Keratinocyte (primary cell): ENCODE results near the gene TACR1.

Source experiments
- CTCF ChIP-seq, 3 experiments: IDR thresholded peaks in 1 of 3; conservative IDR thresholded peaks in 1 of 3; optimal IDR thresholded peaks in 1 of 3; 2 replicates in 2 of 3; 3 replicates in 1 of 3; pipeline versions ENCODE3 to v1.5.1; 2011; ENCODE audit warnings: low read length in 3 of 3, mild to moderate bottlenecking in 3 of 3, moderate library complexity in 2 of 3, control low read depth in 1 of 3, inconsistent platforms in 1 of 3; ENCODE audit not compliant: insufficient read depth in 2 of 3; ENCODE audit errors: extremely low read depth in 1 of 3
- EZH2 ChIP-seq: IDR thresholded peaks from one replicate; pipeline ENCODE4 v1.6.1; 2012; ENCODE audit warnings: inconsistent platforms, mild to moderate bottlenecking, low read length, moderate library complexity

GRCh38 chr2:75237296-75237695 is 38.0 kb upstream of the TACR1 start:
- TF ChIP-seq EZH2, result no peak
- TF ChIP-seq CTCF (optimal IDR thresholded peaks at IDR 0.05 in 1 of 3, IDR thresholded peaks at IDR 0.05 in 1 of 3, conservative IDR thresholded peaks at IDR 0.05 in 1 of 3; ENCODE audit: extremely low read depth in 1 of 3, insufficient read depth in 2 of 3, low read length in 3 of 3), result no peak
